Measurements from ENCODE around the gene SHC1. TPM values are rescaled to one million over a fixed set of nuclear protein-coding genes. Genes with fewer than 3 reads are reported as not detected.

Gene SHC1
- total and polyA plus RNA-seq, 4 donors, result 26.4 to 99.2 (median 37.8) TPM

GRCh38 chr1:154958681-154959425 lies 11.7 kb downstream of the SHC1 start:
- Histone ChIP-seq H3K4me1 (ENCODE audit: control insufficient read depth, insufficient read depth, low read length) (peaks cover 62% of the 10 kb centered on the region), H3K27ac (ENCODE audit: low read depth, low read length) (no peak overlapping the region), H3K9me3 (ENCODE audit: control insufficient read depth, insufficient read depth, low read length) (no peaks in the 10 kb centered on the region), H3K36me3 (ENCODE audit: control insufficient read depth, insufficient read depth, low read length) (peaks cover 28% of the 10 kb centered on the region), H3K27me3 (ENCODE audit: control insufficient read depth, insufficient read depth, low read length) (no peaks in the 10 kb centered on the region), H3K4me3 (ENCODE audit: low read depth, low read length) (no peak overlapping the region)
- DNase-seq (ENCODE audit: low read depth in 4 of 6, low spot score in 6 of 6), result no peak
- WGBS (ENCODE audit: insufficient coverage), result 94% methylated on average over 13 of the region's 16 CpGs

- Histone ChIP-seq H3K27ac (ENCODE audit: low read depth, low read length) (peak overlapping the region; percentile 81), H3K4me1 (ENCODE audit: control insufficient read depth, insufficient read depth, low read length) (peaks cover 67% of the 10 kb centered on the region), H3K27me3 (ENCODE audit: control insufficient read depth, insufficient read depth, low read length) (no peaks in the 10 kb centered on the region), H3K9me3 (ENCODE audit: control insufficient read depth, insufficient read depth, low read length) (no peaks in the 10 kb centered on the region), H3K36me3 (ENCODE audit: control insufficient read depth, insufficient read depth, low read length) (peaks cover 23% of the 10 kb centered on the region), H3K4me3 (ENCODE audit: low read depth, low read length) (no peak overlapping the region)
- WGBS (ENCODE audit: insufficient coverage), result no CpG with 5 or more reads among the region's 2 CpGs
- DNase-seq (ENCODE audit: low read depth in 4 of 6, low spot score in 6 of 6), result no peak
These were observed 12.5 kb downstream of the SHC1 start for GRCh38 chr1:154958036-154958435.

- Histone ChIP-seq H3K27me3 (ENCODE audit: control insufficient read depth, insufficient read depth, low read length) (no peaks in the 10 kb centered on the region), H3K4me1 (ENCODE audit: control insufficient read depth, insufficient read depth, low read length) (peaks cover 67% of the 10 kb centered on the region), H3K4me3 (ENCODE audit: low read depth, low read length) (peak overlapping the region; percentile 42), H3K27ac (ENCODE audit: low read depth, low read length) (peak overlapping the region; percentile 81), H3K9me3 (ENCODE audit: control insufficient read depth, insufficient read depth, low read length) (no peaks in the 10 kb centered on the region), H3K36me3 (ENCODE audit: control insufficient read depth, insufficient read depth, low read length) (peaks cover 25% of the 10 kb centered on the region)
- peak in 2 of 6 donors; percentile 60 to 62 for DNase-seq (ENCODE audit: low read depth in 4 of 6, low spot score in 6 of 6)
- no CpG with 5 or more reads among the region's 9 CpGs for WGBS (ENCODE audit: insufficient coverage)
These were observed 13.4 kb downstream of the SHC1 start for GRCh38 chr1:154957091-154957657.

- Histone ChIP-seq H3K4me1 (ENCODE audit: control insufficient read depth, insufficient read depth, low read length) (peaks cover 71% of the 10 kb centered on the region), H3K27me3 (ENCODE audit: control insufficient read depth, insufficient read depth, low read length) (no peaks in the 10 kb centered on the region), H3K27ac (ENCODE audit: low read depth, low read length) (peak overlapping the region; percentile 81), H3K9me3 (ENCODE audit: control insufficient read depth, insufficient read depth, low read length) (no peaks in the 10 kb centered on the region), H3K36me3 (ENCODE audit: control insufficient read depth, insufficient read depth, low read length) (peaks cover 31% of the 10 kb centered on the region), H3K4me3 (ENCODE audit: low read depth, low read length) (peak overlapping the region; percentile 42)
- WGBS (ENCODE audit: insufficient coverage), result 14% methylated on average over 2 of the region's 6 CpGs
- peak in 2 of 6 donors; percentile 66 to 83 for DNase-seq (ENCODE audit: low read depth in 4 of 6, low spot score in 6 of 6)
These were observed 14.0 kb downstream of the SHC1 start for GRCh38 chr1:154956544-154956941.

GRCh38 chr1:154955718-154956543 lies 14.6 kb downstream of the SHC1 start, which contains the start of gene PBXIP1:
Gene PBXIP1 (minus strand): TSS chr1:154956099. CDS start chr1:154953721, 2,378 bp downstream.
- Histone ChIP-seq H3K27ac (ENCODE audit: low read depth, low read length) (peak within 1 kb of the TSS; percentile 81), H3K27me3 (ENCODE audit: control insufficient read depth, insufficient read depth, low read length) (no peaks in the 10 kb centered on the region)
- WGBS (ENCODE audit: insufficient coverage), result 0% methylated on average over 14 of the region's 18 CpGs

GRCh38 chr1:154955039-154955717 lies 15.4 kb downstream of the SHC1 start:
- no peaks in the 10 kb centered on the region for H3K27me3 ChIP-seq (ENCODE audit: control insufficient read depth, insufficient read depth, low read length)
- H3K27ac ChIP-seq (ENCODE audit: low read depth, low read length), result peak overlapping the region; percentile 81
- peak overlapping the region; percentile 42 for H3K4me3 ChIP-seq (ENCODE audit: low read depth, low read length)
- peak in 2 of 6 donors; percentile 85 to 87 for DNase-seq (ENCODE audit: low read depth in 4 of 6, low spot score in 6 of 6)
- H3K9me3 ChIP-seq (ENCODE audit: control insufficient read depth, insufficient read depth, low read length), result no peaks in the 10 kb centered on the region
- H3K36me3 ChIP-seq (ENCODE audit: control insufficient read depth, insufficient read depth, low read length), result peaks cover 45% of the 10 kb centered on the region
- 4% methylated on average over 2 of the region's 4 CpGs for WGBS (ENCODE audit: insufficient coverage)
- peaks cover 68% of the 10 kb centered on the region for H3K4me1 ChIP-seq (ENCODE audit: control insufficient read depth, insufficient read depth, low read length)

More at GRCh38 chr1:154955718-154956543, 14.6 kb downstream of the SHC1 start, which contains the start of gene PBXIP1:
- Histone ChIP-seq H3K9me3 (ENCODE audit: control insufficient read depth, insufficient read depth, low read length) (no peaks in the 10 kb centered on the region), H3K4me3 (ENCODE audit: low read depth, low read length) (peak within 1 kb of the TSS; percentile 42), H3K36me3 (ENCODE audit: control insufficient read depth, insufficient read depth, low read length) (peaks cover 37% of the 10 kb centered on the region), H3K4me1 (ENCODE audit: control insufficient read depth, insufficient read depth, low read length) (peaks cover 71% of the 10 kb centered on the region)
- DNase-seq (ENCODE audit: low read depth in 4 of 6, low spot score in 6 of 6), result peak in 5 of 6 donors; percentile 83 to 98 (median 91)

- Histone ChIP-seq H3K4me3 (ENCODE audit: low read depth, low read length) (no peak overlapping the region), H3K27me3 (ENCODE audit: control insufficient read depth, insufficient read depth, low read length) (no peaks in the 10 kb centered on the region), H3K27ac (ENCODE audit: low read depth, low read length) (peak overlapping the region; percentile 76), H3K36me3 (ENCODE audit: control insufficient read depth, insufficient read depth, low read length) (peaks cover 41% of the 10 kb centered on the region), H3K9me3 (ENCODE audit: control insufficient read depth, insufficient read depth, low read length) (no peaks in the 10 kb centered on the region), H3K4me1 (ENCODE audit: control insufficient read depth, insufficient read depth, low read length) (peaks cover 68% of the 10 kb centered on the region)
- DNase-seq (ENCODE audit: low read depth in 4 of 6, low spot score in 6 of 6), result no peak
- WGBS (ENCODE audit: insufficient coverage), result no CpG with 5 or more reads among the region's 3 CpGs
These were observed 16.0 kb downstream of the SHC1 start for GRCh38 chr1:154954541-154954940.

- 71% methylated on average over 2 of the region's 2 CpGs for WGBS (ENCODE audit: insufficient coverage)
- H3K27ac ChIP-seq (ENCODE audit: low read depth, low read length), result no peak overlapping the region
- no peaks in the 10 kb centered on the region for H3K9me3 ChIP-seq (ENCODE audit: control insufficient read depth, insufficient read depth, low read length)
- DNase-seq (ENCODE audit: low read depth in 4 of 6, low spot score in 6 of 6), result no peak
- peaks cover 32% of the 10 kb centered on the region for H3K36me3 ChIP-seq (ENCODE audit: control insufficient read depth, insufficient read depth, low read length)
- no peak overlapping the region for H3K4me3 ChIP-seq (ENCODE audit: low read depth, low read length)
- no peaks in the 10 kb centered on the region for H3K27me3 ChIP-seq (ENCODE audit: control insufficient read depth, insufficient read depth, low read length)
- peaks cover 59% of the 10 kb centered on the region for H3K4me1 ChIP-seq (ENCODE audit: control insufficient read depth, insufficient read depth, low read length)
These were observed 16.9 kb downstream of the SHC1 start for GRCh38 chr1:154953611-154954038.

GRCh38 chr1:154952664-154953063 lies 17.9 kb downstream of the SHC1 start:
- peaks cover 33% of the 10 kb centered on the region for H3K36me3 ChIP-seq (ENCODE audit: control insufficient read depth, insufficient read depth, low read length)
- 87% methylated on average over 6 of the region's 6 CpGs for WGBS (ENCODE audit: insufficient coverage)
- H3K27me3 ChIP-seq (ENCODE audit: control insufficient read depth, insufficient read depth, low read length), result no peaks in the 10 kb centered on the region
- H3K4me1 ChIP-seq (ENCODE audit: control insufficient read depth, insufficient read depth, low read length), result peaks cover 52% of the 10 kb centered on the region
- DNase-seq (ENCODE audit: low read depth in 4 of 6, low spot score in 6 of 6), result no peak
- no peak overlapping the region for H3K27ac ChIP-seq (ENCODE audit: low read depth, low read length)
- no peaks in the 10 kb centered on the region for H3K9me3 ChIP-seq (ENCODE audit: control insufficient read depth, insufficient read depth, low read length)
- no peak overlapping the region for H3K4me3 ChIP-seq (ENCODE audit: low read depth, low read length)

Data from spinal cord (tissue), 10 donors.